SU-DHL-6 (cell line): ENCODE measurements around the gene PTPRN2.

Experiments used
- H2AFZ ChIP-seq: fragments of 200-600 bp; sonication (generic); 2 replicates; pipeline ENCODE4 v1.6.1; 2014; ENCODE audit warnings: low read depth, mild to moderate bottlenecking, moderate library complexity, mixed read lengths, antibody characterized with exemption, low read length; ENCODE audit not compliant: severe bottlenecking
- H3F3A ChIP-seq: fragments of 200-600 bp; shearing (Covaris generic); 2 replicates; pipeline ENCODE4 v1.6.0; 2016; ENCODE audit warnings: antibody characterized with exemption, mild to moderate bottlenecking; ENCODE audit not compliant: insufficient read depth
- H3K27ac ChIP-seq: fragments of 200-600 bp; sonication (generic); 2 replicates; pipeline ENCODE4 v1.5.1; 2016; ENCODE audit warnings: low read depth, mild to moderate bottlenecking, low read length, moderate library complexity, mixed read lengths
- H3K27me3 ChIP-seq: fragments of 200-600 bp; sonication (generic), shearing (Covaris generic); 2 replicates; pipeline ENCODE4 v1.6.0; 2014; ENCODE audit warnings: mild to moderate bottlenecking, low read length
- H3K36me3 ChIP-seq: fragments of 200-600 bp; sonication (generic); 2 replicates; pipeline ENCODE4 v1.6.1; 2014; ENCODE audit warnings: mild to moderate bottlenecking, low read length, mixed read lengths
- H3K4me2 ChIP-seq: fragments of 300-600, 200-600 bp; shearing (Covaris generic), sonication (generic); 2 replicates; pipeline ENCODE4 v1.6.0; 2014; ENCODE audit warnings: low read length, low read depth, mild to moderate bottlenecking; ENCODE audit not compliant: poor library complexity, severe bottlenecking
- H3K4me3 ChIP-seq: fragments of 200-600 bp; sonication (generic); 2 replicates; pipeline ENCODE4 v1.5.1; 2014; ENCODE audit warnings: antibody characterized with exemption, low read length, mild to moderate bottlenecking, mixed read lengths; ENCODE audit not compliant: insufficient read depth, poor library complexity, severe bottlenecking
- H3K79me2 ChIP-seq: fragments of 200-600 bp; sonication (generic); 2 replicates; pipeline ENCODE4 v1.6.1; 2014; ENCODE audit warnings: mild to moderate bottlenecking, low read length, moderate library complexity; ENCODE audit not compliant: insufficient read depth
- H3K9ac ChIP-seq: fragments of 200-600 bp; sonication (generic); 2 replicates; pipeline ENCODE4 v1.7.0; 2014; ENCODE audit warnings: mild to moderate bottlenecking, low read length
- H3K9me2 ChIP-seq: fragments of 200-600 bp; sonication (generic); replicated peaks from 2 replicates; pipeline ENCODE4 v1.6.1; 2014; ENCODE audit warnings: low read length; ENCODE audit not compliant: insufficient read depth
- H3K9me3 ChIP-seq: fragments of 200-600 bp; sonication (generic); 2 replicates; pipeline ENCODE4 v1.6.1; 2014; ENCODE audit warnings: low read length, mixed read lengths; ENCODE audit not compliant: insufficient read depth
- H4K20me1 ChIP-seq: fragments of 200-600 bp; sonication (generic); 2 replicates; pipeline ENCODE4 v1.6.1; 2014; ENCODE audit warnings: low read depth, mild to moderate bottlenecking, antibody characterized with exemption, low read length, moderate library complexity, mixed read lengths
- EZH2phosphoT487 ChIP-seq: fragments of 200-600 bp; sonication (generic), shearing (Covaris generic); conservative IDR thresholded peaks from 2 replicates; pipeline ENCODE4 v1.6.1; 2018; ENCODE audit warnings: mild to moderate bottlenecking, antibody characterized with exemption, low read length, moderate library complexity, mixed read lengths
- TF ChIP-seq, protein P1 (sequence below): fragments of 200-600 bp; sonication (generic); IDR thresholded peaks from one replicate; pipeline ENCODE4 v1.5.1; 2017; ENCODE audit warnings: antibody characterized with exemption, mild to moderate bottlenecking, low read length, moderate library complexity; ENCODE audit not compliant: insufficient read depth, poor library complexity, severe bottlenecking

Gene PTPRN2

DNA sequence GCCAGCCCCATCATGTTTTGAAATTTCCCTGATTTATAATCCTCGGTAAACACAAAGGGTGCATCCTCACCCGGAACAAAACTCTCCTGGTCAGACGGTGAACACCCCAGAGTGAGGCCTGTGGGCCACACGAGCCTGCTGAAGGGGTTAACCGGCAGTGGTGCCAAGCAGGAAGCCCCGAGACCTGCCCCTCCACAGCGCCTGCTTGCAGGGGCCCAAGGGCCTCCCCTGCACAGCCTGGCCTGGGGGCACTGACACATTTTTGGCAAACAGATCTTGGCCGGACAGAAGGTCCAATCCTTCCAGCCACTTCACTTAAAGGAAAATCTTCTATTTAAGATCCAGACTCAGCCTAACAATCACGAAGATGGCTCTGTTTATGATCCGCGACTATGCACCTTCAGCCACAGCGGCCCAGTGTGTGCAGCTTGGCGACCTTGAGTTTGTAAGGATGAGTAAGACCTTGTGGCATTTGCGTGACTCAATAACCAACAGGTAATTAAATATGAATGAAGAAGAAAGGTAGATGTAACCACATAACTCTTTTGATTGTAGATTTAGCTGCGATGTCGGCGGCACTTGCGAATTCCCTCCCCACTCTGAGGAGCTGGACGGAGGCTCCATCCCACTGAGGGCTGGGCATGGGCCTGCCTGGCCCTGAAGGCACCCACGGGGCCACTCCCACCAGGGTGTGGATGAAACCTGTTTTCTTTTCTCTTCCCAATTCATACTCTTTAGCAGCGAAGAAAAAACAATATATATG lies 922.6 kb downstream of the PTPRN2 start:
- Histone ChIP-seq H3K9me3 (no peaks in the 10 kb centered on the region), H4K20me1 (no peaks in the 10 kb centered on the region), H3K9me2 (no peaks in the 10 kb centered on the region), H3K9ac (no peak overlapping the region), H3F3A (no peaks in the 10 kb centered on the region), H3K27me3 (no peaks in the 10 kb centered on the region), H2AFZ (no peak overlapping the region), H3K4me2 (no peak overlapping the region), H3K4me3 (no peak overlapping the region), H3K27ac (no peak overlapping the region), H3K79me2 (no peaks in the 10 kb centered on the region), H3K36me3 (no peaks in the 10 kb centered on the region)
- TF ChIP-seq EZH2phosphoT487 = no peak
- TF ChIP-seq, protein P1, sequence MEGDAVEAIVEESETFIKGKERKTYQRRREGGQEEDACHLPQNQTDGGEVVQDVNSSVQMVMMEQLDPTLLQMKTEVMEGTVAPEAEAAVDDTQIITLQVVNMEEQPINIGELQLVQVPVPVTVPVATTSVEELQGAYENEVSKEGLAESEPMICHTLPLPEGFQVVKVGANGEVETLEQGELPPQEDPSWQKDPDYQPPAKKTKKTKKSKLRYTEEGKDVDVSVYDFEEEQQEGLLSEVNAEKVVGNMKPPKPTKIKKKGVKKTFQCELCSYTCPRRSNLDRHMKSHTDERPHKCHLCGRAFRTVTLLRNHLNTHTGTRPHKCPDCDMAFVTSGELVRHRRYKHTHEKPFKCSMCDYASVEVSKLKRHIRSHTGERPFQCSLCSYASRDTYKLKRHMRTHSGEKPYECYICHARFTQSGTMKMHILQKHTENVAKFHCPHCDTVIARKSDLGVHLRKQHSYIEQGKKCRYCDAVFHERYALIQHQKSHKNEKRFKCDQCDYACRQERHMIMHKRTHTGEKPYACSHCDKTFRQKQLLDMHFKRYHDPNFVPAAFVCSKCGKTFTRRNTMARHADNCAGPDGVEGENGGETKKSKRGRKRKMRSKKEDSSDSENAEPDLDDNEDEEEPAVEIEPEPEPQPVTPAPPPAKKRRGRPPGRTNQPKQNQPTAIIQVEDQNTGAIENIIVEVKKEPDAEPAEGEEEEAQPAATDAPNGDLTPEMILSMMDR = no peak

DNA sequence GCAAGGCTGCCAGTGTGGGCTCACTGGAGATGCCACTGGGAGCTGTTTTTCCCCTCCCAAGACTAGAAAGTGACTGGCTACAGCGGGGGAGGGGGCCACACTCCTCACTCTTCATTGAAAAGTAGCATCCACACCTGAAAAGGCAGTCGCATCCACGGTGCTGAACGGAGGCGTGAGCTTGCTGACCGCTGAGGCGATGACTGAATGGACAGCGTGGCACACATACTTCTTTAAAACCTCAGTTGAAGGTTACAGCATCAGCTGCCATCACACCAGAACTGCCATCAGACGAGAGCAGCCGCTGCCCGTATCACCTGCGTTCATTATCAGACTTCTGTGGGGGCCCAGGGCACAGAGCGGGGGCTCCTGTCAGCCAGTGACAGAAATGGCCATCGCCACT lies 923.6 kb downstream of the PTPRN2 start:
- Histone ChIP-seq H3K9me2 (no peaks in the 10 kb centered on the region), H3K79me2 (no peaks in the 10 kb centered on the region), H3K9me3 (no peaks in the 10 kb centered on the region), H2AFZ (no peak overlapping the region), H3F3A (no peaks in the 10 kb centered on the region), H3K9ac (no peak overlapping the region), H3K4me2 (no peak overlapping the region), H3K27me3 (no peaks in the 10 kb centered on the region), H4K20me1 (no peaks in the 10 kb centered on the region), H3K4me3 (no peak overlapping the region), H3K27ac (no peak overlapping the region), H3K36me3 (no peaks in the 10 kb centered on the region)
- TF ChIP-seq, protein P1 = no peak
- no peak for TF ChIP-seq EZH2phosphoT487

DNA sequence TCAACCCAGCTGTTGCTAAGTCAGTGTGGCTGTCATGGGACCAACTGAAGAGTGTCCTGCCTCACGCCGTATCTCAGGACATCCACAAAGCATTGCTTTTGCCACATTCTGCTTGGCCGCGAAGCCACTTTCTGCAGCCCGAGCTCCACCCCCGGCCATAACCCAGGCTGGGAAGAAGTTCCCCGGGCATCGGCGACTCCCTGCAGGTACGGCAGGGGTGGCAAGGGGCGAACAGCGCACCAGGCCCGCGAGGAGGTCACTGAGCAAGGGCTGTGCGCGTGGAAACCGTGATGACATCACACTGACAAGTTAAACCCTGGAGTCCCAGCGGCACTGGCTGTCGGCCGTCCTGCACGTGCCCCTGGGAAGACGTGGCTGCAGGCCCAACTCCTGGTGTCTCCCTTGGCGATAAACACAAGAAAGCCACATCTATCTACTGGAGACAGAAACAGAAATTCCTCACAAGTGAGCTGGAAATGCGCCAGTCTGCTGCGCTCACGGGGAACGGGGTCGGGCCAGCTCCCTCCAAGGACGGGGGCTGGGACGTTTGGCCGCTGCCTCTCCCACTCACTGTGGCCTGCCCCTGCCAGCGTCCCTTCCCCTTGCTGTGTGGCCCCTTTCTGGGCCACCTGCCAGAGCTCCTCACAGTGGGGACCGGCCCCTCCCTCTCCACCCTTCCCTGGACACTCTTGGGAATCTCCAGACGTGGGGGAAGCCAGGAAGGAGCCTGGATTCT lies 924.5 kb downstream of the PTPRN2 start:
- no peak overlapping the region for H2AFZ ChIP-seq
- no peaks in the 10 kb centered on the region for H3K27me3 ChIP-seq
- H3F3A ChIP-seq = no peaks in the 10 kb centered on the region
- no peak overlapping the region for H3K9ac ChIP-seq
- no peaks in the 10 kb centered on the region for H3K9me3 ChIP-seq
- no peak overlapping the region for H3K27ac ChIP-seq
- no peaks in the 10 kb centered on the region for H3K79me2 ChIP-seq
- H4K20me1 ChIP-seq = no peaks in the 10 kb centered on the region
- no peaks in the 10 kb centered on the region for H3K9me2 ChIP-seq
- no peaks in the 10 kb centered on the region for H3K36me3 ChIP-seq
- TF ChIP-seq, protein P1 = no peak
- no peak for TF ChIP-seq EZH2phosphoT487
- H3K4me2 ChIP-seq = no peak overlapping the region
- no peak overlapping the region for H3K4me3 ChIP-seq
